Fibroblast of mammary gland (primary cell): ENCODE data around the gene SPRED2.
"Not testable (repeated sequence)": the region's sequence is repeated elsewhere in the genome, so short reads cannot be mapped to it uniquely, and the experiment has no call there.

Source experiments
- DNase-seq: peaks from one replicate; pipeline ENCODE4 v3.0.0-alpha.2; 2010; ENCODE audit warnings: low read depth
- H3K4me3 ChIP-seq: 2 replicates; pipeline ENCODE4 v1.5.1; 2011; ENCODE audit warnings: low read depth, mild to moderate bottlenecking, low read length, moderate library complexity; ENCODE audit not compliant: control insufficient read depth
- CTCF ChIP-seq: conservative IDR thresholded peaks from 2 replicates; pipeline ENCODE4 v1.5.1; 2011; ENCODE audit warnings: low read depth, low read length, inconsistent platforms; ENCODE audit not compliant: control insufficient read depth, insufficient read depth

Gene SPRED2

GRCh38 chr2:65320946-65321345 is 111.5 kb downstream of the SPRED2 start:
- no peak for DNase-seq

GRCh38 chr2:65320042-65320725 is 112.2 kb downstream of the SPRED2 start:
- DNase-seq, result peak; percentile 98
- no peak overlapping the region for H3K4me3 ChIP-seq
- TF ChIP-seq CTCF, result peak; percentile 74

More at GRCh38 chr2:65320946-65321345, 111.5 kb downstream of the SPRED2 start:
- no peak overlapping the region for H3K4me3 ChIP-seq
- no peak for TF ChIP-seq CTCF

- no peak overlapping the region for H3K4me3 ChIP-seq
- TF ChIP-seq CTCF, result no peak
- DNase-seq, result no peak
Measured at GRCh38 chr2:65319674-65320041, 112.7 kb downstream of the SPRED2 start.

- DNase-seq, result no peak
- no peak for TF ChIP-seq CTCF
Measured at GRCh38 chr2:65319072-65319673, 113.2 kb downstream of the SPRED2 start.

GRCh38 chr2:65317841-65318240 is 114.6 kb downstream of the SPRED2 start:
- DNase-seq, result peak; percentile 40
- no peak for TF ChIP-seq CTCF
- no peak overlapping the region for H3K4me3 ChIP-seq

More at GRCh38 chr2:65319072-65319673, 113.2 kb downstream of the SPRED2 start:
- no peak overlapping the region for H3K4me3 ChIP-seq

GRCh38 chr2:65317351-65317750 is 115.0 kb downstream of the SPRED2 start:
- not testable (repeated sequence) for DNase-seq, H3K4me3 ChIP-seq

GRCh38 chr2:65316072-65316471 is 116.3 kb downstream of the SPRED2 start:
- peak; percentile 67 for DNase-seq

More at GRCh38 chr2:65316072-65316471, 116.3 kb downstream of the SPRED2 start:
- H3K4me3 ChIP-seq, result no peak overlapping the region
- TF ChIP-seq CTCF, result no peak
